H7 (cell line): Measurements from ENCODE around the gene BPIFA1. TPM values are rescaled to one million over a fixed set of nuclear protein-coding genes. Genes with fewer than 3 reads are reported as not detected.

Experiments used
- DNase-seq: peaks from one replicate; pipeline ENCODE4 v3.0.0; 2012
- H3K27me3 ChIP-seq: 2 replicates; pipeline ENCODE4 v1.6.0; 2011; ENCODE audit warnings: mild to moderate bottlenecking, low read length; ENCODE audit not compliant: control insufficient read depth, insufficient read depth
- H3K36me3 ChIP-seq: replicated peaks from 2 replicates; pipeline ENCODE4 v1.5.1; 2011; ENCODE audit warnings: low read length; ENCODE audit not compliant: control insufficient read depth, insufficient read depth
- H3K4me3 ChIP-seq: 2 replicates; pipeline ENCODE4 v1.5.1; 2011; ENCODE audit warnings: low read depth, mild to moderate bottlenecking, control low read depth, low read length, moderate library complexity; ENCODE audit not compliant: insufficient read depth
- total RNA-seq: library from RNA; depleted of rRNA; stranded (reverse); fragments of >200 nt; shearing (Covaris generic); gene quantifications from 2 replicates; pipeline ENCODE4 v1.2.3, GENCODE V29; 2014

Gene BPIFA1
- total RNA-seq, 1 experiment from 2014 or later: not detected

- Histone ChIP-seq H3K36me3 (no peaks in the 10 kb centered on the region), H3K4me3 (no peak overlapping the region), H3K27me3 (no peaks in the 10 kb centered on the region)
- DNase-seq: no peak
These were observed 4.6 kb upstream of the BPIFA1 start for GRCh38 chr20:33231237-33231636.

- Histone ChIP-seq H3K4me3 (no peak overlapping the region), H3K36me3 (no peaks in the 10 kb centered on the region), H3K27me3 (no peaks in the 10 kb centered on the region)
- DNase-seq: no peak
These were observed 3.2 kb upstream of the BPIFA1 start for GRCh38 chr20:33232486-33233072.

- peak; percentile 78 for DNase-seq
- Histone ChIP-seq H3K36me3 (no peaks in the 10 kb centered on the region), H3K4me3 (no peak overlapping the region), H3K27me3 (no peaks in the 10 kb centered on the region)
These were observed 2.5 kb upstream of the BPIFA1 start for GRCh38 chr20:33233129-33233774.

- no peak for DNase-seq
- H3K27me3 ChIP-seq: no peaks in the 10 kb centered on the region
- no peaks in the 10 kb centered on the region for H3K36me3 ChIP-seq
- H3K4me3 ChIP-seq: no peak overlapping the region
These were observed 1.7 kb upstream of the BPIFA1 start for GRCh38 chr20:33234050-33234449.

GRCh38 chr20:33236351-33236750 lies 555 bp downstream of the BPIFA1 start:
- no peaks in the 10 kb centered on the region for H3K36me3 ChIP-seq
- H3K4me3 ChIP-seq: no peak overlapping the region
- DNase-seq: no peak
- no peaks in the 10 kb centered on the region for H3K27me3 ChIP-seq

- Histone ChIP-seq H3K27me3 (no peaks in the 10 kb centered on the region), H3K36me3 (no peaks in the 10 kb centered on the region), H3K4me3 (no peak overlapping the region)
- no peak for DNase-seq
These were observed 2.2 kb downstream of the BPIFA1 start for GRCh38 chr20:33237989-33238388.

- no peaks in the 10 kb centered on the region for H3K36me3 ChIP-seq
- H3K27me3 ChIP-seq: no peaks in the 10 kb centered on the region
- no peak overlapping the region for H3K4me3 ChIP-seq
- DNase-seq: no peak
These were observed 3.6 kb downstream of the BPIFA1 start for GRCh38 chr20:33239418-33239817.

- DNase-seq: no peak
- H3K36me3 ChIP-seq: no peaks in the 10 kb centered on the region
These were observed 4.4 kb downstream of the BPIFA1 start for GRCh38 chr20:33239979-33240736.

GRCh38 chr20:33240923-33241322 lies 5.1 kb downstream of the BPIFA1 start:
- no peaks in the 10 kb centered on the region for H3K36me3 ChIP-seq
- no peak for DNase-seq
- H3K4me3 ChIP-seq: no peak overlapping the region
- no peaks in the 10 kb centered on the region for H3K27me3 ChIP-seq

More at GRCh38 chr20:33239979-33240736, 4.4 kb downstream of the BPIFA1 start:
- no peak overlapping the region for H3K4me3 ChIP-seq
- H3K27me3 ChIP-seq: no peaks in the 10 kb centered on the region

- Histone ChIP-seq H3K4me3 (no peak overlapping the region), H3K36me3 (no peaks in the 10 kb centered on the region), H3K27me3 (no peaks in the 10 kb centered on the region)
- no peak for DNase-seq
These were observed 6.7 kb downstream of the BPIFA1 start for GRCh38 chr20:33242319-33243100.

GRCh38 chr20:33246077-33246476 lies 10.3 kb downstream of the BPIFA1 start:
- Histone ChIP-seq H3K27me3 (no peaks in the 10 kb centered on the region), H3K4me3 (no peak overlapping the region), H3K36me3 (no peaks in the 10 kb centered on the region)
- DNase-seq: no peak

GRCh38 chr20:33249456-33249855 lies 13.7 kb downstream of the BPIFA1 start:
- Histone ChIP-seq H3K36me3 (no peaks in the 10 kb centered on the region), H3K27me3 (no peaks in the 10 kb centered on the region), H3K4me3 (no peak overlapping the region)
- DNase-seq: no peak

- H3K27me3 ChIP-seq: no peaks in the 10 kb centered on the region
- no peak for DNase-seq
- no peaks in the 10 kb centered on the region for H3K36me3 ChIP-seq
- no peak overlapping the region for H3K4me3 ChIP-seq
These were observed 14.9 kb downstream of the BPIFA1 start for GRCh38 chr20:33250666-33251065.

GRCh38 chr20:33251496-33251895 lies 15.7 kb downstream of the BPIFA1 start:
- Histone ChIP-seq H3K27me3 (no peaks in the 10 kb centered on the region), H3K36me3 (no peaks in the 10 kb centered on the region), H3K4me3 (no peak overlapping the region)
- no peak for DNase-seq
